SH-SY5Y (cell line): ENCODE measurements around the gene SEL1L3.

Experiments
- GATA2 ChIP-seq: IDR thresholded peaks from 2 replicates; pipeline ENCODE4 v1.6.1; 2011; ENCODE audit warnings: mild to moderate bottlenecking, low read depth, low read length
- GATA3 ChIP-seq: IDR thresholded peaks from 2 replicates; pipeline ENCODE4 v1.6.1; 2011; ENCODE audit warnings: low read depth, mild to moderate bottlenecking, low read length, moderate library complexity

GRCh38 chr4:25710637-25711036, 152.2 kb downstream of the SEL1L3 start:
- TF ChIP-seq GATA3, result no peak
- no peak for TF ChIP-seq GATA2
